NCI-H1417 (cell line): ENCODE results near the gene GRIK5.

Experiments used
- DNase-seq, 3 experiments: peaks; one replicate each; lab custom pipeline; 2025; lab: John Stamatoyannopoulos, UW

GRIK5 gene

GRCh38 chr19:42076380-42076944 lies 6.5 kb upstream of the GRIK5 start:
- peak in 1 of 3 experiments; percentile 44 for DNase-seq

GRCh38 chr19:42075616-42076379 lies 5.8 kb upstream of the GRIK5 start, which contains the start of gene ZNF574:
Gene ZNF574 (plus strand): TSS chr19:42076166. CDS start chr19:42078607, 2,441 bp downstream.
- DNase-seq: peak; percentile 98 to 100 (median 100)

- DNase-seq: peak in 1 of 3 experiments; percentile 71
Observed at GRCh38 chr19:42075364-42075615, 5.3 kb upstream of the GRIK5 start.

GRCh38 chr19:42074513-42075363 lies 4.7 kb upstream of the GRIK5 start:
- DNase-seq: peak in 1 of 3 experiments; percentile 40

GRCh38 chr19:42071247-42071646 lies 1.2 kb upstream of the GRIK5 start:
- DNase-seq: no peak

- peak in 2 of 3 experiments; percentile 51 to 54 for DNase-seq
Observed at GRCh38 chr19:42068756-42069571, 1.0 kb downstream of the GRIK5 start.

- no peak for DNase-seq
Observed at GRCh38 chr19:42068361-42068755, 1.6 kb downstream of the GRIK5 start.

- no peak for DNase-seq
Observed at GRCh38 chr19:42067315-42067888, 2.6 kb downstream of the GRIK5 start.

GRCh38 chr19:42066075-42066754 lies 3.8 kb downstream of the GRIK5 start:
- DNase-seq: peak; percentile 70 to 88 (median 87)

- no peak for DNase-seq
Observed at GRCh38 chr19:42065511-42065910, 4.5 kb downstream of the GRIK5 start.

GRCh38 chr19:42065051-42065450 lies 5.0 kb downstream of the GRIK5 start:
- DNase-seq: no peak

- no peak for DNase-seq
Observed at GRCh38 chr19:42064432-42064831, 5.6 kb downstream of the GRIK5 start.

- no peak for DNase-seq
Observed at GRCh38 chr19:42062381-42062780, 7.6 kb downstream of the GRIK5 start.

- no peak for DNase-seq
Observed at GRCh38 chr19:42060117-42060516, 9.9 kb downstream of the GRIK5 start.

- no peak for DNase-seq
Observed at GRCh38 chr19:42059196-42059595, 10.8 kb downstream of the GRIK5 start.

- DNase-seq: no peak
Observed at GRCh38 chr19:42057846-42058245, 12.2 kb downstream of the GRIK5 start.

GRCh38 chr19:42054205-42054604 lies 15.8 kb downstream of the GRIK5 start:
- DNase-seq: no peak

GRCh38 chr19:42053037-42053935 lies 16.7 kb downstream of the GRIK5 start:
- DNase-seq: no peak

- peak in 1 of 3 experiments; percentile 19 for DNase-seq
Observed at GRCh38 chr19:42052241-42052863, 17.7 kb downstream of the GRIK5 start.
